ENCODE data around the gene SMAD9. TPM values are rescaled to one million over a fixed set of nuclear protein-coding genes. Genes with fewer than 3 reads are reported as not detected.

Gene SMAD9
- total and polyA plus RNA-seq, 9 of the 15 experiments (the other 6 are each of a cell fraction or from before 2014, with no cell fraction given), result 0.02 to 0.08 (median 0.03) TPM; not detected in 4

DNA sequence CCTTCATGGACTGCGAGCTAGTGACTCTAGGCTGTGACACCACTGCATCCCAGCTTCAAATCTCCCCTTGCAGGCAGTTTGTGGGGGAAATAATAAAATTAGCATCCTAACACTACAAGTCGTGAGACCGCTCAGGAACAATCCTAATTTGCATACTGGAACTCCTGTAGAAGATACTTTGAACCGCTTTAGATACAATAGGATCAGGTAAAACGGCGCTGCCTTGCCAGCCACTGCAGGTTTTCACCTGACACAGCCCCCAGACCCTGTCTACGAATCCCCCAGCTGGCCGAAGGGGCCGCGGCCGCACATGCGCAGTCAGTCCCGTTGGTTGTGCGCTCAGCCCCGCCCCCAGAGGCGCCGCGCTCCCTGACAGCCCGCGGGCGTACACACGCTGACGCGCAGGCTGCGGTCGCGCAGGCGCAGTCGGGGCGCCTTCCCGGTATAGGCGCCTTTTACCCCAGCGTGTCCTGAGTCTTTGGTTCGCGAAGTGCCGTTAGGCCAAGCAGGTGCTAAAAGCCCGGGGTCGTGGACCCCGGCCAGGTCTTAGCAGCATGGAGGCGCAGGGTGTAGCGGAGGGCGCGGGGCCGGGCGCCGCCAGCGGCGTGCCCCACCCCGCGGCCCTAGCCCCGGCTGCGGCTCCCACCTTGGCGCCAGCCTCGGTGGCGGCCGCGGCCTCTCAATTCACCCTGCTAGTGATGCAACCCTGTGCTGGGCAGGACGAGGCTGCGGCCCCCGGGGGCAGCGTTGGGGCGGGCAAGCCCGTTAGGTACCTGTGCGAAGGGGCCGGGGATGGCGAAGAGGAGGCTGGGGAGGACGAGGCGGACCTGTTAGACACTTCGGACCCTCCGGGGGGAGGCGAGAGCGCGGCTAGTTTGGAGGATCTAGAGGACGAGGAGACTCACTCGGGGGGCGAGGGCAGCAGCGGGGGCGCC lies 101.0 kb downstream of the SMAD9 start, which contains the start of gene RFXAP (continued):
- TF ChIP-seq, protein P1, sequence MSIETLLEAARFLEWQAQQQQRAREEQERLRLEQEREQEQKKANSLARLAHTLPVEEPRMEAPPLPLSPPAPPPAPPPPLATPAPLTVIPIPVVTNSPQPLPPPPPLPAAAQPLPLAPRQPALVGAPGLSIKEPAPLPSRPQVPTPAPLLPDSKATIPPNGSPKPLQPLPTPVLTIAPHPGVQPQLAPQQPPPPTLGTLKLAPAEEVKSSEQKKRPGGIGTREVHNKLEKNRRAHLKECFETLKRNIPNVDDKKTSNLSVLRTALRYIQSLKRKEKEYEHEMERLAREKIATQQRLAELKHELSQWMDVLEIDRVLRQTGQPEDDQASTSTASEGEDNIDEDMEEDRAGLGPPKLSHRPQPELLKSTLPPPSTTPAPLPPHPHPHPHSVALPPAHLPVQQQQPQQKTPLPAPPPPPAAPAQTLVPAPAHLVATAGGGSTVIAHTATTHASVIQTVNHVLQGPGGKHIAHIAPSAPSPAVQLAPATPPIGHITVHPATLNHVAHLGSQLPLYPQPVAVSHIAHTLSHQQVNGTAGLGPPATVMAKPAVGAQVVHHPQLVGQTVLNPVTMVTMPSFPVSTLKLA (conservative IDR thresholded peaks at IDR 0.05), result peak in 1 of 2 experiments; percentile 21; a peak in 1 of 4 replicates
- TF ChIP-seq IFI16 (CRISPR knock-in tag; IDR thresholded peaks at IDR 0.05), result no peak
- no peak for TF ChIP-seq EHMT2 (IDR thresholded peaks at IDR 0.05)
- TF ChIP-seq, protein P2, sequence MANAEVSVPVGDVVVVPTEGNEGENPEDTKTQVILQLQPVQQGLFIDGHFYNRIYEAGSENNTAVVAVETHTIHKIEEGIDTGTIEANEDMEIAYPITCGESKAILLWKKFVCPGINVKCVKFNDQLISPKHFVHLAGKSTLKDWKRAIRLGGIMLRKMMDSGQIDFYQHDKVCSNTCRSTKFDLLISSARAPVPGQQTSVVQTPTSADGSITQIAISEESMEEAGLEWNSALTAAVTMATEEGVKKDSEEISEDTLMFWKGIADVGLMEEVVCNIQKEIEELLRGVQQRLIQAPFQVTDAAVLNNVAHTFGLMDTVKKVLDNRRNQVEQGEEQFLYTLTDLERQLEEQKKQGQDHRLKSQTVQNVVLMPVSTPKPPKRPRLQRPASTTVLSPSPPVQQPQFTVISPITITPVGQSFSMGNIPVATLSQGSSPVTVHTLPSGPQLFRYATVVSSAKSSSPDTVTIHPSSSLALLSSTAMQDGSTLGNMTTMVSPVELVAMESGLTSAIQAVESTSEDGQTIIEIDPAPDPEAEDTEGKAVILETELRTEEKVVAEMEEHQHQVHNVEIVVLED (CRISPR knock-in tag; IDR thresholded peaks at IDR 0.05), result peak; percentile 84
- TF ChIP-seq, protein P3, sequence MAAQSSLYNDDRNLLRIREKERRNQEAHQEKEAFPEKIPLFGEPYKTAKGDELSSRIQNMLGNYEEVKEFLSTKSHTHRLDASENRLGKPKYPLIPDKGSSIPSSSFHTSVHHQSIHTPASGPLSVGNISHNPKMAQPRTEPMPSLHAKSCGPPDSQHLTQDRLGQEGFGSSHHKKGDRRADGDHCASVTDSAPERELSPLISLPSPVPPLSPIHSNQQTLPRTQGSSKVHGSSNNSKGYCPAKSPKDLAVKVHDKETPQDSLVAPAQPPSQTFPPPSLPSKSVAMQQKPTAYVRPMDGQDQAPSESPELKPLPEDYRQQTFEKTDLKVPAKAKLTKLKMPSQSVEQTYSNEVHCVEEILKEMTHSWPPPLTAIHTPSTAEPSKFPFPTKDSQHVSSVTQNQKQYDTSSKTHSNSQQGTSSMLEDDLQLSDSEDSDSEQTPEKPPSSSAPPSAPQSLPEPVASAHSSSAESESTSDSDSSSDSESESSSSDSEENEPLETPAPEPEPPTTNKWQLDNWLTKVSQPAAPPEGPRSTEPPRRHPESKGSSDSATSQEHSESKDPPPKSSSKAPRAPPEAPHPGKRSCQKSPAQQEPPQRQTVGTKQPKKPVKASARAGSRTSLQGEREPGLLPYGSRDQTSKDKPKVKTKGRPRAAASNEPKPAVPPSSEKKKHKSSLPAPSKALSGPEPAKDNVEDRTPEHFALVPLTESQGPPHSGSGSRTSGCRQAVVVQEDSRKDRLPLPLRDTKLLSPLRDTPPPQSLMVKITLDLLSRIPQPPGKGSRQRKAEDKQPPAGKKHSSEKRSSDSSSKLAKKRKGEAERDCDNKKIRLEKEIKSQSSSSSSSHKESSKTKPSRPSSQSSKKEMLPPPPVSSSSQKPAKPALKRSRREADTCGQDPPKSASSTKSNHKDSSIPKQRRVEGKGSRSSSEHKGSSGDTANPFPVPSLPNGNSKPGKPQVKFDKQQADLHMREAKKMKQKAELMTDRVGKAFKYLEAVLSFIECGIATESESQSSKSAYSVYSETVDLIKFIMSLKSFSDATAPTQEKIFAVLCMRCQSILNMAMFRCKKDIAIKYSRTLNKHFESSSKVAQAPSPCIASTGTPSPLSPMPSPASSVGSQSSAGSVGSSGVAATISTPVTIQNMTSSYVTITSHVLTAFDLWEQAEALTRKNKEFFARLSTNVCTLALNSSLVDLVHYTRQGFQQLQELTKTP (IDR thresholded peaks at IDR 0.05; ENCODE audit: low read depth in 1 of 2, partially characterized antibody in 2 of 2), result no peak
- no peak for TF ChIP-seq NFIC (IDR thresholded peaks at IDR 0.05)
- no peak for TF ChIP-seq ZNF830 (CRISPR knock-in tag; IDR thresholded peaks at IDR 0.05)
- no peak for TF ChIP-seq BDP1 (IDR thresholded peaks at IDR 0.05; ENCODE audit: insufficient read depth, insufficient read length)
- 0 out of 2 replicates have a peak, but pooled peaks have one; percentile 55 for TF ChIP-seq L3MBTL2 (IDR thresholded peaks at IDR 0.05)
- TF ChIP-seq ZNF77 (CRISPR knock-in tag; IDR thresholded peaks at IDR 0.05), result no peak
- TF ChIP-seq, protein P4, sequence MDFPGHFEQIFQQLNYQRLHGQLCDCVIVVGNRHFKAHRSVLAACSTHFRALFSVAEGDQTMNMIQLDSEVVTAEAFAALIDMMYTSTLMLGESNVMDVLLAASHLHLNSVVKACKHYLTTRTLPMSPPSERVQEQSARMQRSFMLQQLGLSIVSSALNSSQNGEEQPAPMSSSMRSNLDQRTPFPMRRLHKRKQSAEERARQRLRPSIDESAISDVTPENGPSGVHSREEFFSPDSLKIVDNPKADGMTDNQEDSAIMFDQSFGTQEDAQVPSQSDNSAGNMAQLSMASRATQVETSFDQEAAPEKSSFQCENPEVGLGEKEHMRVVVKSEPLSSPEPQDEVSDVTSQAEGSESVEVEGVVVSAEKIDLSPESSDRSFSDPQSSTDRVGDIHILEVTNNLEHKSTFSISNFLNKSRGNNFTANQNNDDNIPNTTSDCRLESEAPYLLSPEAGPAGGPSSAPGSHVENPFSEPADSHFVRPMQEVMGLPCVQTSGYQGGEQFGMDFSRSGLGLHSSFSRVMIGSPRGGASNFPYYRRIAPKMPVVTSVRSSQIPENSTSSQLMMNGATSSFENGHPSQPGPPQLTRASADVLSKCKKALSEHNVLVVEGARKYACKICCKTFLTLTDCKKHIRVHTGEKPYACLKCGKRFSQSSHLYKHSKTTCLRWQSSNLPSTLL (IDR thresholded peaks at IDR 0.05), result no peak
- TF ChIP-seq, protein P5, sequence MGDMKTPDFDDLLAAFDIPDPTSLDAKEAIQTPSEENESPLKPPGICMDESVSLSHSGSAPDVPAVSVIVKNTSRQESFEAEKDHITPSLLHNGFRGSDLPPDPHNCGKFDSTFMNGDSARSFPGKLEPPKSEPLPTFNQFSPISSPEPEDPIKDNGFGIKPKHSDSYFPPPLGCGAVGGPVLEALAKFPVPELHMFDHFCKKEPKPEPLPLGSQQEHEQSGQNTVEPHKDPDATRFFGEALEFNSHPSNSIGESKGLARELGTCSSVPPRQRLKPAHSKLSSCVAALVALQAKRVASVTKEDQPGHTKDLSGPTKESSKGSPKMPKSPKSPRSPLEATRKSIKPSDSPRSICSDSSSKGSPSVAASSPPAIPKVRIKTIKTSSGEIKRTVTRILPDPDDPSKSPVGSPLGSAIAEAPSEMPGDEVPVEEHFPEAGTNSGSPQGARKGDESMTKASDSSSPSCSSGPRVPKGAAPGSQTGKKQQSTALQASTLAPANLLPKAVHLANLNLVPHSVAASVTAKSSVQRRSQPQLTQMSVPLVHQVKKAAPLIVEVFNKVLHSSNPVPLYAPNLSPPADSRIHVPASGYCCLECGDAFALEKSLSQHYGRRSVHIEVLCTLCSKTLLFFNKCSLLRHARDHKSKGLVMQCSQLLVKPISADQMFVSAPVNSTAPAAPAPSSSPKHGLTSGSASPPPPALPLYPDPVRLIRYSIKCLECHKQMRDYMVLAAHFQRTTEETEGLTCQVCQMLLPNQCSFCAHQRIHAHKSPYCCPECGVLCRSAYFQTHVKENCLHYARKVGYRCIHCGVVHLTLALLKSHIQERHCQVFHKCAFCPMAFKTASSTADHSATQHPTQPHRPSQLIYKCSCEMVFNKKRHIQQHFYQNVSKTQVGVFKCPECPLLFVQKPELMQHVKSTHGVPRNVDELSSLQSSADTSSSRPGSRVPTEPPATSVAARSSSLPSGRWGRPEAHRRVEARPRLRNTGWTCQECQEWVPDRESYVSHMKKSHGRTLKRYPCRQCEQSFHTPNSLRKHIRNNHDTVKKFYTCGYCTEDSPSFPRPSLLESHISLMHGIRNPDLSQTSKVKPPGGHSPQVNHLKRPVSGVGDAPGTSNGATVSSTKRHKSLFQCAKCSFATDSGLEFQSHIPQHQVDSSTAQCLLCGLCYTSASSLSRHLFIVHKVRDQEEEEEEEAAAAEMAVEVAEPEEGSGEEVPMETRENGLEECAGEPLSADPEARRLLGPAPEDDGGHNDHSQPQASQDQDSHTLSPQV (IDR thresholded peaks at IDR 0.05), result no peak
- no peak for TF ChIP-seq FOXP1 (CRISPR knock-in tag; IDR thresholded peaks at IDR 0.05)

Data from K562 (cell line).